PC-9 (cell line): ENCODE results near the gene INSYN1.

Source experiments
- CTCF ChIP-seq: fragments of 200-600 bp; sonication (generic); conservative IDR thresholded peaks from 2 replicates; pipeline ENCODE4 v1.6.1; 2017; ENCODE audit warnings: mixed run types, antibody characterized with exemption, mild to moderate bottlenecking, moderate library complexity
- EZH2 ChIP-seq: fragments of 200-600 bp; sonication (generic); IDR thresholded peaks from 2 replicates; pipeline ENCODE4 v1.8.0; 2017; ENCODE audit warnings: antibody characterized with exemption, low read depth

DNA sequence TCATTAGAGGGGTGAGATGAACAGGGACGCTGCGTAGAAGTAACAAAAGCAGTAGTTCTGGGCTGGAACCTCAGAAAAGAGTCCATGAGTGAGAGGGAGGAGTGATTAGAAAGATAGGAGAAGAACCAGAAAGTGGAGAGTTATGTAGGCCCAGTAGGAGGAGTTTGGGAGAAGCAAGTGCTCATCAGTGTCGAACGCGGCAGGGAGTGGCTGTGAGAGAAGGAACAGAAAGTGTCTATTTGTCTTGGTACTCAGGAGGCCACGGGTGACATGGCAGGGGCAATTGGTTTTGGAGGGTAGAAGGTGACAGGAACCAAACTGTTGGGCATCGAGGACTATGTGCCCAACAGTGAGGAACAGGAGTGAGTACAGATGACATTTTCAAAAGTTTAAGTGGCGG is 1.3 kb upstream of the INSYN1 start:
- TF ChIP-seq CTCF (no peak), EZH2 (no peak)
